OCI-LY3 (cell line): ENCODE data around the gene ERF.

Source experiments
- EZH2phosphoT487 ChIP-seq: fragments of 200-600 bp; shearing (Covaris generic); IDR thresholded peaks from 2 replicates; pipeline ENCODE4 v1.6.1; 2018; ENCODE audit warnings: antibody characterized with exemption, mixed run types, low read depth
- TF ChIP-seq, protein P1 (sequence below): fragments of 200-600, 300-600 bp; sonication (generic); IDR thresholded peaks from 2 replicates; pipeline ENCODE4 v1.5.1; 2014; ENCODE audit warnings: antibody characterized with exemption, low read length, low read depth

DNA sequence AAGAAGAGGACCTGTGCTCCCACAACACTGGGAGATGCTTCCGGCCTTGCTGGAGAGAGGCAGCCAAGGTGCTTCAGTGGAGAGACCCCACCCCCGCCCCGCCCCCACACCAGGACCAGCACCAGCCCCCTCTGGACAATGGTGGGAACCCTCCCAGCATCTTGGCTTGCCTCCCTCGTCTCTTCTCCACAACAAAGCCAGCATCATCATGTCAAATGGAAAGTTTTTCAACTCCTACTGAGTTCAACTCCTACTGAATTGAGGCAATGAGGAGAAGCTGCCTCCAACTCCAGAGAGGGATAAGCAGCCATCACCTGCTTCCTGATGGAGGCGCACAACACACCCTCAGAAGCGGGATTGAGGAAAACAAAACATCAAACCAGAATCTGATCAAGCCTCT, 50.3 kb downstream of the ERF start:
- TF ChIP-seq, protein P1, sequence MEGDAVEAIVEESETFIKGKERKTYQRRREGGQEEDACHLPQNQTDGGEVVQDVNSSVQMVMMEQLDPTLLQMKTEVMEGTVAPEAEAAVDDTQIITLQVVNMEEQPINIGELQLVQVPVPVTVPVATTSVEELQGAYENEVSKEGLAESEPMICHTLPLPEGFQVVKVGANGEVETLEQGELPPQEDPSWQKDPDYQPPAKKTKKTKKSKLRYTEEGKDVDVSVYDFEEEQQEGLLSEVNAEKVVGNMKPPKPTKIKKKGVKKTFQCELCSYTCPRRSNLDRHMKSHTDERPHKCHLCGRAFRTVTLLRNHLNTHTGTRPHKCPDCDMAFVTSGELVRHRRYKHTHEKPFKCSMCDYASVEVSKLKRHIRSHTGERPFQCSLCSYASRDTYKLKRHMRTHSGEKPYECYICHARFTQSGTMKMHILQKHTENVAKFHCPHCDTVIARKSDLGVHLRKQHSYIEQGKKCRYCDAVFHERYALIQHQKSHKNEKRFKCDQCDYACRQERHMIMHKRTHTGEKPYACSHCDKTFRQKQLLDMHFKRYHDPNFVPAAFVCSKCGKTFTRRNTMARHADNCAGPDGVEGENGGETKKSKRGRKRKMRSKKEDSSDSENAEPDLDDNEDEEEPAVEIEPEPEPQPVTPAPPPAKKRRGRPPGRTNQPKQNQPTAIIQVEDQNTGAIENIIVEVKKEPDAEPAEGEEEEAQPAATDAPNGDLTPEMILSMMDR, result no peak
- no peak for TF ChIP-seq EZH2phosphoT487
